ENCODE data around the gene CCL18.

DNA sequence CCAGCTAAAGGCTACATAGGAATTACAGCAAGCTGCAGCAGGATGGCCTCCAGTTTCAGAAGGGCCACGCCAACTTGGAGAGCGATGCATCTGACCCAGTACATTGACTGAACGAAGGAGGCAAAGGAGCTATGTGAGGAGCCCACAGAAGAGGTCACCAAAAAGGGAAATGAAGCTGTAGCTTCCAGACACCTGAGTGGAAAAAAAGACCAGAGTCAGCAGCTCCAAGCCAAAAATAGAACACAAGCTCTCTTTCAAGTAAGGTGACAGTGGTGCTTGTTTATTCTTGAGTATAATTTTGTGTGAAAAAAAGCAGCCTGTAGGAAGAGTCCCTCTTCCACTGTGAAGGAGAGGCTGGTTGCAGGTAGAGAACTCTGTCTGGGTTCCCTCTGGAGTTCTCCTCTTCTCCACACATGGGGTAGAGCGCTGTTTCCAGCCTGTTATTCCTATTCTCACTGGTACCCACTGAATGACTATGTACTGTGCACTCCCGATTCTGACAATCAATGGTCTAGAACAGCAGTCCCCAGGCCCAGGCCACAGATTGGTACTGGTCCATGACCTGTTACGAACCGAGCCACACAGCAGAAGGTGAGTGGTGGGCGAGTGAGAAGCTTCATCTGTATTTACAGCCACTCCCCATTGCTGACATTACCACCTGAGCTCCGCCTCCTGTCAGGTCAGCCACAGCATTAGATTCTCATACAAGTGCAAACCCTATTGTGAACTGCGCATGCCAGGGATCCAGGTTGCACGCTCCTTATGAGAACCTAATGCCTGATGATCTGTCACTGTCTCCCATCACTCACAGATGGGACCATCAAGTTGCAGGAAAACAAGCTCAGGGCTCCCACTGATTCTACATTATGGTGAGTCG is 54.6 kb downstream of the CCL18 start:
- TF ChIP-seq POLR2A (IDR thresholded peaks at IDR 0.05) (no peak), POLR2AphosphoS5 (IDR thresholded peaks at IDR 0.05; ENCODE audit: insufficient read depth in 1 of 2, low read depth in 1 of 2) (no peak)
- TF ChIP-seq, protein P1, sequence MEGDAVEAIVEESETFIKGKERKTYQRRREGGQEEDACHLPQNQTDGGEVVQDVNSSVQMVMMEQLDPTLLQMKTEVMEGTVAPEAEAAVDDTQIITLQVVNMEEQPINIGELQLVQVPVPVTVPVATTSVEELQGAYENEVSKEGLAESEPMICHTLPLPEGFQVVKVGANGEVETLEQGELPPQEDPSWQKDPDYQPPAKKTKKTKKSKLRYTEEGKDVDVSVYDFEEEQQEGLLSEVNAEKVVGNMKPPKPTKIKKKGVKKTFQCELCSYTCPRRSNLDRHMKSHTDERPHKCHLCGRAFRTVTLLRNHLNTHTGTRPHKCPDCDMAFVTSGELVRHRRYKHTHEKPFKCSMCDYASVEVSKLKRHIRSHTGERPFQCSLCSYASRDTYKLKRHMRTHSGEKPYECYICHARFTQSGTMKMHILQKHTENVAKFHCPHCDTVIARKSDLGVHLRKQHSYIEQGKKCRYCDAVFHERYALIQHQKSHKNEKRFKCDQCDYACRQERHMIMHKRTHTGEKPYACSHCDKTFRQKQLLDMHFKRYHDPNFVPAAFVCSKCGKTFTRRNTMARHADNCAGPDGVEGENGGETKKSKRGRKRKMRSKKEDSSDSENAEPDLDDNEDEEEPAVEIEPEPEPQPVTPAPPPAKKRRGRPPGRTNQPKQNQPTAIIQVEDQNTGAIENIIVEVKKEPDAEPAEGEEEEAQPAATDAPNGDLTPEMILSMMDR (IDR thresholded peaks at IDR 0.05): no peak
